Gastrocnemius medialis (tissue), 4 donors: ENCODE data around the gene TXK. TPM values are rescaled to one million over a fixed set of nuclear protein-coding genes. Genes with fewer than 3 reads are reported as not detected.

Experiments used
- ATAC-seq, 2 donors: fragments of 150-250 bp; one replicate each; pipeline ENCODE4 v1.9.1; 2016
- DNase-seq, 2 donors: peaks; one replicate each; pipeline ENCODE4 v3.0.0-alpha.2; 2019
- H3K27ac ChIP-seq, 4 donors: fragments of 200-600 bp; sonication (generic); 1 replicate in 1 of 4; 2 replicates in 3 of 4; pipeline ENCODE4 v1.5.1; 2016 to 2018; ENCODE audit warnings: mild to moderate bottlenecking in 2 of 4, moderate library complexity in 1 of 4
- H3K27me3 ChIP-seq, 3 donors: fragments of 200-600 bp; sonication (generic) in 2 of 3; 1 replicate in 1 of 3; 2 replicates in 2 of 3; pipeline versions ENCODE4 v1.5.1 to v1.6.0; 2016 to 2019; ENCODE audit warnings: mild to moderate bottlenecking in 1 of 3, moderate library complexity in 1 of 3
- H3K36me3 ChIP-seq, 2 donors: fragments of 200-600 bp; sonication (generic) in 1 of 2; one replicate each; pipeline ENCODE4 v1.5.1; 2017 to 2018
- H3K4me1 ChIP-seq, 2 donors: fragments of 200-600 bp; sonication (generic) in 1 of 2; one replicate each; pipeline ENCODE4 v1.5.1; 2016 to 2017; ENCODE audit warnings: mild to moderate bottlenecking in 2 of 2
- H3K4me3 ChIP-seq, 4 donors: fragments of 200-600 bp; sonication (generic) in 3 of 4; 1 replicate in 1 of 4; 2 replicates in 3 of 4; pipeline ENCODE4 v1.5.1; 2016 to 2019; ENCODE audit warnings: mild to moderate bottlenecking in 2 of 4
- H3K9me3 ChIP-seq, 3 donors: fragments of 200-600 bp; sonication (generic) in 2 of 3; 1 replicate in 1 of 3; 2 replicates in 2 of 3; pipeline ENCODE4 v1.5.1; 2016 to 2019
- POLR2A ChIP-seq, 2 donors: fragments of 450-650 bp; IDR thresholded peaks; one replicate each; pipeline ENCODE4 v1.6.1; 2017; ENCODE audit warnings: antibody characterized with exemption in 2 of 2, mild to moderate bottlenecking in 2 of 2, moderate library complexity in 2 of 2
- in situ Hi-C, 4 donors: fragments of 200-750 bp; cut with MboI; loops; one replicate each; pipeline versions ENCODE4 v1.15.0 to v1.8.0; 2017; ENCODE audit warnings: low sequenced_read_pairs in 4 of 4
- intact Hi-C: fragments of 100-400 bp; cut with DNase I; formaldehyde crosslinking; loops from one replicate; pipeline ENCODE4 v1.15.1; 2023; ENCODE audit warnings: low total_unique reads
- total RNA-seq, 4 donors: library from RNA; depleted of rRNA; stranded (reverse); fragments of >200 nt; gene quantifications; one replicate each; pipeline versions ENCODE4 v1.1.0 to v1.2.3, GENCODE V29; 2016
- TF ChIP-seq, protein P1 (sequence below), 5 experiments: fragments of 450-650 bp in 3 of 5; fragments of 200-600 bp in 2 of 5; sonication (generic) in 2 of 5; IDR thresholded peaks in 4 of 5; conservative IDR thresholded peaks in 1 of 5; 1 replicate in 4 of 5; 2 replicates in 1 of 5; pipeline ENCODE4 v1.5.1; 2016 to 2019; ENCODE audit warnings: antibody characterized with exemption in 5 of 5, mild to moderate bottlenecking in 3 of 5, moderate library complexity in 3 of 5

TXK gene
- total RNA-seq, 4 donors from 2014 or later, result 0.66 to 0.81 TPM; not detected in 2

GRCh38 chr4:48112017-48112667, 21.9 kb downstream of the TXK start:
- ATAC-seq (no peak), DNase-seq (no peak)
- no peaks in the 10 kb centered on the region for H3K27me3 ChIP-seq
- TF ChIP-seq, protein P1, sequence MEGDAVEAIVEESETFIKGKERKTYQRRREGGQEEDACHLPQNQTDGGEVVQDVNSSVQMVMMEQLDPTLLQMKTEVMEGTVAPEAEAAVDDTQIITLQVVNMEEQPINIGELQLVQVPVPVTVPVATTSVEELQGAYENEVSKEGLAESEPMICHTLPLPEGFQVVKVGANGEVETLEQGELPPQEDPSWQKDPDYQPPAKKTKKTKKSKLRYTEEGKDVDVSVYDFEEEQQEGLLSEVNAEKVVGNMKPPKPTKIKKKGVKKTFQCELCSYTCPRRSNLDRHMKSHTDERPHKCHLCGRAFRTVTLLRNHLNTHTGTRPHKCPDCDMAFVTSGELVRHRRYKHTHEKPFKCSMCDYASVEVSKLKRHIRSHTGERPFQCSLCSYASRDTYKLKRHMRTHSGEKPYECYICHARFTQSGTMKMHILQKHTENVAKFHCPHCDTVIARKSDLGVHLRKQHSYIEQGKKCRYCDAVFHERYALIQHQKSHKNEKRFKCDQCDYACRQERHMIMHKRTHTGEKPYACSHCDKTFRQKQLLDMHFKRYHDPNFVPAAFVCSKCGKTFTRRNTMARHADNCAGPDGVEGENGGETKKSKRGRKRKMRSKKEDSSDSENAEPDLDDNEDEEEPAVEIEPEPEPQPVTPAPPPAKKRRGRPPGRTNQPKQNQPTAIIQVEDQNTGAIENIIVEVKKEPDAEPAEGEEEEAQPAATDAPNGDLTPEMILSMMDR (IDR thresholded peaks at IDR 0.05 in 4 of 5, conservative IDR thresholded peaks at IDR 0.05 in 1 of 5), result no peak
- TF ChIP-seq POLR2A (IDR thresholded peaks at IDR 0.05), result no peak
- H3K36me3 ChIP-seq, result no peaks in the 10 kb centered on the region
- no peaks in the 10 kb centered on the region for H3K9me3 ChIP-seq
- H3K4me3 ChIP-seq, result no peak overlapping the region
- intact Hi-C loops (no loop called here), in situ Hi-C loops (no loop called here)
- no peaks in the 10 kb centered on the region for H3K4me1 ChIP-seq
- no peak overlapping the region for H3K27ac ChIP-seq

DNA sequence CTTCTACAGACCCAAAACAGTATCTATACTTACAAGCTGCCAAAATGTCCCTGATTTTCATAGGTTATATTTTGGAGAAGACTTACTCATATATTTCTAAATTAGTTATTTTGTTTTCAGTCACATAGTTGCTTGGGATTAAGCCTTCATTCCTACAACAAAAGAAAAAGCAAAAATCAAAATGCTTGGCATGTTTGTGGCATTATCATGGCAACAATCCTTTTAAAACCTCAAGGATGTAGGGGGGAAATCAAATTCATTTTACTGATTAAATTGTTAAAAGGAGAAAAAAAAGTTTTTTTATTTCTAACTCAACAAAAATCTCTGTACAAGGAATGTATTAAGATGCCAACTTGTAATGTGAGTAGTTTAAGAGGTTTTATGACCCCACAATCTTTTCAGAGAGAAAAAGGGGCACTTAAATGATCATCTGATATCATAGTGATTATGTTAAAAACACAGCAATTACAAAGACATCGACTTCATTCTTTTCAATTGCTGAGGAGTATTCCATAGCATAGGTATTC, 23.5 kb downstream of the TXK start:
- Histone ChIP-seq H3K9me3 (no peaks in the 10 kb centered on the region), H3K27ac (no peak overlapping the region), H3K27me3 (no peaks in the 10 kb centered on the region), H3K36me3 (no peaks in the 10 kb centered on the region), H3K4me1 (no peaks in the 10 kb centered on the region), H3K4me3 (no peak overlapping the region)
- DNase-seq (no peak), ATAC-seq (no peak)
- in situ Hi-C loops, result no loop called here
- intact Hi-C loops, result no loop called here
- TF ChIP-seq, protein P1 (IDR thresholded peaks at IDR 0.05 in 4 of 5, conservative IDR thresholded peaks at IDR 0.05 in 1 of 5), result no peak
- no peak for TF ChIP-seq POLR2A (IDR thresholded peaks at IDR 0.05)

- H3K9me3 ChIP-seq, result no peaks in the 10 kb centered on the region
- no peaks in the 10 kb centered on the region for H3K36me3 ChIP-seq
- no peak overlapping the region for H3K4me3 ChIP-seq
- H3K27me3 ChIP-seq, result no peaks in the 10 kb centered on the region
- in situ Hi-C loops, result no loop called here
- H3K27ac ChIP-seq, result no peak overlapping the region
- intact Hi-C loops, result no loop called here
- ATAC-seq (no peak), DNase-seq (no peak)
- H3K4me1 ChIP-seq, result no peaks in the 10 kb centered on the region
- no peak for TF ChIP-seq POLR2A (IDR thresholded peaks at IDR 0.05)
- TF ChIP-seq, protein P1 (IDR thresholded peaks at IDR 0.05 in 4 of 5, conservative IDR thresholded peaks at IDR 0.05 in 1 of 5), result peak in 2 of 5 experiments; percentile 20 to 34
Observed at GRCh38 chr4:48109413-48110263, 24.4 kb downstream of the TXK start.

DNA sequence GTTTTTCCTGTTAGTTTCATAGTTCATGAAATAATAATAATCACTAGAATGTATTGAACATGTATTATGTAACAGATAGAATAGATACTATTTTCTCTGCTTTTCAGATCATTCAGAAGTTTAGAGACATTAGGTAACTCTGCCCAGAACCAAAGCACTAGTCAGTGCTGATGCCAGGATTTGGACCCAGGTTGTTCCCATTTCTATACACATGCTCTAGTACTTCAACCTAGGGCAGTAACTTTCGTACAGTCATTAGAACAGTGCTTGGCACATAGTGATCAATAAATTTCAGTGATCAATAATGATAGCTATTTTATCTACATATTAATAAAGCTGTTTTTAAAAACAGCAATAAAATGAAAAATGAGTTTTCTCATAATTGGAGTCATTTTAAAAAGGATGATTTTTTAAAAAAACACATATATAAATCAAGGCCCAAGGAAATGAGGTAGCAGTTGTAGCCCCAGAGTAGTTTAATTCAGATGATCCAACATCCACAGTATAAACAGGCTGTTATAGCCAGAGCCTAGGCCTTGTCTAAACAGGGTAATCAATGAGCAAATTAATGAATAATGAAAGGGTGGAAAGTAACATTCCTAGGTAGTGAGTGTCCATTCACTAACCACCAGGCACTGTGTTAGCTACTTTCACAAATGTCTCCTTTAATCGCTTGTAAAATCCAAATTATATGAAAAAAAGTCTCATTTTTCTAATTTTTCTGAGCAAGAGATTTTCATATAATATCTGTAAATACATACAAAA, 25.6 kb downstream of the TXK start:
- DNase-seq (no peak), ATAC-seq (no peak)
- Histone ChIP-seq H3K36me3 (no peaks in the 10 kb centered on the region), H3K27me3 (no peaks in the 10 kb centered on the region), H3K9me3 (no peaks in the 10 kb centered on the region), H3K27ac (no peak overlapping the region), H3K4me1 (no peaks in the 10 kb centered on the region), H3K4me3 (no peak overlapping the region)
- TF ChIP-seq, protein P1 (IDR thresholded peaks at IDR 0.05 in 4 of 5, conservative IDR thresholded peaks at IDR 0.05 in 1 of 5), result no peak
- TF ChIP-seq POLR2A (IDR thresholded peaks at IDR 0.05), result no peak
- in situ Hi-C loops (no loop called here), intact Hi-C loops (no loop called here)
